Daoy (cell line): ENCODE results near the gene CKAP5. TPM values are rescaled to one million over a fixed set of nuclear protein-coding genes. Genes with fewer than 3 reads are reported as not detected.

ENCODE experiments used
- DNase-seq: peaks from one replicate; pipeline ENCODE4 v3.0.0-alpha.2; 2015; ENCODE audit warnings: low read depth
- total RNA-seq: library from RNA; depleted of rRNA; stranded (reverse); fragments of >200 nt; shearing (Covaris generic); gene quantifications from 2 replicates; pipeline ENCODE4 v1.2.3, GENCODE V29; 2014; rRNA removed

Gene CKAP5
- total RNA-seq, 1 experiment from 2014 or later, result 96.6 TPM

GRCh38 chr11:46698597-46698996 is 147.5 kb downstream of the CKAP5 start:
- no peak for DNase-seq

GRCh38 chr11:46697723-46698122 is 148.4 kb downstream of the CKAP5 start:
- DNase-seq, result no peak

GRCh38 chr11:46697303-46697702 is 148.8 kb downstream of the CKAP5 start:
- no peak for DNase-seq

GRCh38 chr11:46696212-46696558 is 149.9 kb downstream of the CKAP5 start:
- no peak for DNase-seq

GRCh38 chr11:46695345-46696211 is 150.5 kb downstream of the CKAP5 start:
- DNase-seq, result no peak

- no peak for DNase-seq
These were observed 151.5 kb downstream of the CKAP5 start for GRCh38 chr11:46694607-46695006.

- DNase-seq, result no peak
These were observed 152.0 kb downstream of the CKAP5 start for GRCh38 chr11:46694072-46694471.

- no peak for DNase-seq
These were observed 152.5 kb downstream of the CKAP5 start for GRCh38 chr11:46693597-46694012.

Other genes with a start within 250 kb of the CKAP5 start
- 2.3 and 5.1 TPM in 2 replicates for gene HARBI1, start 229.1 kb downstream of the CKAP5 start, total RNA-seq
- gene ATG13, start 228.7 kb downstream of the CKAP5 start, total RNA-seq, result 46.4 and 74.7 TPM in 2 replicates
- gene ARHGAP1, start 145.7 kb downstream of the CKAP5 start, total RNA-seq, result 12.6 and 15.4 TPM in 2 replicates
- 10.4 and 21.0 TPM in 2 replicates for gene ZNF408, start 145.2 kb downstream of the CKAP5 start, total RNA-seq
- not detected in 2 replicates for gene F2, start 127.1 kb downstream of the CKAP5 start, total RNA-seq
- gene LRP4, start 72.3 kb upstream of the CKAP5 start, total RNA-seq, result 1.1 and 1.7 TPM in 2 replicates
- 16.1 and 22.3 TPM in 2 replicates for gene CSTPP1, start 90.5 kb upstream of the CKAP5 start, total RNA-seq